ENCODE data around the gene ZBED4. TPM values are rescaled to one million over a fixed set of nuclear protein-coding genes. Genes with fewer than 3 reads are reported as not detected.

The ZBED4 gene
- total RNA-seq, 4 donors from 2014 or later, result 10.0 to 21.6 (median 11.4) TPM

DNA sequence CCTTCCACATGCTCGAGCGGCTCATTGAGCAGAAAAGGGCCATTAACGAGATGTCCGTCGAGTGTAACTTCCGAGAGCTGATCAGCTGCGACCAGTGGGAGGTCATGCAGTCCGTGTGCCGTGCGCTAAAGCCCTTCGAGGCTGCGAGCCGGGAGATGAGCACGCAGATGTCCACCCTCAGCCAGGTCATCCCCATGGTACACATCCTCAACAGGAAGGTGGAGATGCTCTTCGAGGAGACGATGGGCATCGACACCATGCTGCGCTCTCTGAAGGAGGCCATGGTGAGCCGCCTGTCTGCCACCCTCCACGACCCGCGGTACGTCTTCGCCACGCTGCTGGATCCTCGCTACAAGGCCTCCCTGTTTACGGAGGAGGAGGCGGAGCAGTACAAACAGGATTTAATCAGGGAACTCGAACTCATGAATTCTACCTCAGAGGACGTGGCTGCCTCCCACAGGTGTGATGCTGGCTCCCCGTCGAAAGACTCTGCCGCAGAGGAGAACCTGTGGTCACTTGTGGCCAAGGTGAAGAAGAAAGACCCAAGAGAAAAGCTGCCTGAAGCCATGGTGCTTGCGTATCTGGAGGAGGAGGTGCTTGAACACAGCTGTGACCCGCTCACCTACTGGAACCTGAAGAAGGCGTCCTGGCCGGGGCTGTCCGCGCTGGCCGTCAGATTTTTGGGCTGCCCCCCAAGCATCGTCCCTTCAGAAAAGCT lies 32.9 kb downstream of the ZBED4 start:
- TF ChIP-seq, protein P1, sequence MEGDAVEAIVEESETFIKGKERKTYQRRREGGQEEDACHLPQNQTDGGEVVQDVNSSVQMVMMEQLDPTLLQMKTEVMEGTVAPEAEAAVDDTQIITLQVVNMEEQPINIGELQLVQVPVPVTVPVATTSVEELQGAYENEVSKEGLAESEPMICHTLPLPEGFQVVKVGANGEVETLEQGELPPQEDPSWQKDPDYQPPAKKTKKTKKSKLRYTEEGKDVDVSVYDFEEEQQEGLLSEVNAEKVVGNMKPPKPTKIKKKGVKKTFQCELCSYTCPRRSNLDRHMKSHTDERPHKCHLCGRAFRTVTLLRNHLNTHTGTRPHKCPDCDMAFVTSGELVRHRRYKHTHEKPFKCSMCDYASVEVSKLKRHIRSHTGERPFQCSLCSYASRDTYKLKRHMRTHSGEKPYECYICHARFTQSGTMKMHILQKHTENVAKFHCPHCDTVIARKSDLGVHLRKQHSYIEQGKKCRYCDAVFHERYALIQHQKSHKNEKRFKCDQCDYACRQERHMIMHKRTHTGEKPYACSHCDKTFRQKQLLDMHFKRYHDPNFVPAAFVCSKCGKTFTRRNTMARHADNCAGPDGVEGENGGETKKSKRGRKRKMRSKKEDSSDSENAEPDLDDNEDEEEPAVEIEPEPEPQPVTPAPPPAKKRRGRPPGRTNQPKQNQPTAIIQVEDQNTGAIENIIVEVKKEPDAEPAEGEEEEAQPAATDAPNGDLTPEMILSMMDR (IDR thresholded peaks at IDR 0.05), result no peak
- no peak for ATAC-seq (ENCODE audit: low FRiP score)
- no peak for DNase-seq (ENCODE audit: low spot score)

DNA sequence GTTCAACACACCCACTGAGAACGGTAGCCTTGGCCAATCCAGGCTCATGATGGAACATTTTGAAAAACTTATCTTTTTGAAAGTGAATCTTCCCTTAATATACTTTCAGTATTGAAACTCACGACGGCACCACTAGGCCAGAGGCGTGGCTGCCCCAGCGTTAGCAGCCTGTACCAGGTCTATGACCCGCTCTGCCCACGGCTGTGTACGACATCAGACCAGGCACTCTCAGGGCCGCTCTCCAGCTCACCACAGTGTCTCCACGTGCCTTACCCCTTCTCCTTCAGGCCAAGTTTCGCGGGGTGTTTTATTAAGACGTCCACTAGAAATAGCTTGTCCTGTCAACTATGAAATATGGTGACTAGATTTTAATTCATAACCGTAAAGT lies 33.4 kb downstream of the ZBED4 start:
- no peak for DNase-seq (ENCODE audit: low spot score)
- TF ChIP-seq, protein P1 (IDR thresholded peaks at IDR 0.05), result no peak
- no peak for ATAC-seq (ENCODE audit: low FRiP score)

DNA sequence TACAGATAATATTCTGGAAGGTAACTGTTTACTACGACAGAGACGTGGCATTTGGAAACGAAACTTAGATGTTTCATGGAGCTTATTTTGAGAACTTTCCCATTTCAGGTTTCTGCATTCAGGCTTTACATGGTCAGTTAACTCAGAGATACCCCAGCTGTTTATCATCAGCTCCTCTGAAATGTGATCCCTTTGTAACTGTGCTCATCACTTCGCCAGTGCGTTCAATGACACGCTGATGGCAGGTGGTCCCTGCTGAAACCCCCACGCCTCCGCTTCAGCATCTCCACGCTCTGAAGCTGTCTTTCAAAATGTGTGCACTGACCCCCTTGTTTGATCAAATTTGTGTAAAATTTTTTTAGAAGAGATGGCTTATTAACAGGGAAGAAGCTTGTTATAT lies 34.1 kb downstream of the ZBED4 start:
- TF ChIP-seq, protein P1 (IDR thresholded peaks at IDR 0.05), result no peak
- no peak for DNase-seq (ENCODE audit: low spot score)
- no peak for ATAC-seq (ENCODE audit: low FRiP score)

DNA sequence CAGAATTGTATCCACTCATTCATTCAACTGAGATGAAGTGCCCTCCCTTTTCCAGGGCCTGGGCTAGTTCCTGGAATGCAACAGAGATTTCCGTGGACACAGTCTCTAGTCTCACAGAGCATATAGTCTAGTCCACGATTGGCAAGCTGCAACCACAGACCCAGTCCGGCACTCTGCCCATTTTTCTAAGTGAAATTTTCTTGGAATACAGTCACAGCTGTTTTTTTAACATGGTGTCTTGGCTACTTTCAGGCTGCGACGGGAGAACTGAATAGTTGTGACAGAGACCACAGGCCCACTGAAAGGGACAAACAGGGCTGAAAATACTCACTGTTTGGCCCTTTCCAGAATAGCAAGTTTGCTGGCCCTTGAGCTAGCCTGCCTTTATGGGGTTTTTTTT lies 35.4 kb downstream of the ZBED4 start:
- TF ChIP-seq, protein P1 (IDR thresholded peaks at IDR 0.05), result no peak
- ATAC-seq (ENCODE audit: low FRiP score) (no peak), DNase-seq (ENCODE audit: low spot score) (no peak)

DNA sequence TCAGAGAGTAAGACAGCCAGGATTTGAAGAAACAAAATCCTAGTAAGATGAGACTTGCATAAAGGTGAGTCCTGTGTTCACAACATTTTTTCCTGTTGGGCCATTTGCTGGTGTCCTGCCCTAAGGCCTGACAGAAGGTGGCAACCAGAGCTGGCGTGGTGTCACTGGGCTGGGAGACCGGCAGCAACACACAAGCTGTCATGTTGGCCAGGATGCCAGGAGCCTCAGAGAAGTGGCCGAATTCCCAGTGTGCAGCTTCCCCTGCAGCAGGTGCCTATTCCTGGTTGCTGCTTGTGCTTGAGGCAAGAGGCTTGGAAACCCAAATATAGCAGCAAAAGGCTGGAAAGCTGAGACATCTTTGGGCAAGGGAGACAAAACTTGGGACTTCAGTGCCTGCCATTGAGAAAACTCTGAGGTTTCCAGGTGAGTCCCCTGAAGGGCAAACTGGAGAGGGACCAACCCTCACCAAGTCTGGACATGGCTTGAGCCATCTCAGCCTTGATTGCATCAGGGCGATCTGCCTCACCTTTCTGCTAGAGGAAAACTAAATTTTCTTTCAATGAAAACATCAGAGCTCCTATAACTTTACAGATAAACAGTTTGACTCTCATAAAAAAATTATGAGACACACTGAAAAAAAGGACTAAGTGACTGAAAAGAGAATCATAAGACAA lies 38.7 kb downstream of the ZBED4 start:
- DNase-seq (ENCODE audit: low spot score) (no peak), ATAC-seq (ENCODE audit: low FRiP score) (no peak)
- TF ChIP-seq, protein P1 (IDR thresholded peaks at IDR 0.05), result no peak

DNA sequence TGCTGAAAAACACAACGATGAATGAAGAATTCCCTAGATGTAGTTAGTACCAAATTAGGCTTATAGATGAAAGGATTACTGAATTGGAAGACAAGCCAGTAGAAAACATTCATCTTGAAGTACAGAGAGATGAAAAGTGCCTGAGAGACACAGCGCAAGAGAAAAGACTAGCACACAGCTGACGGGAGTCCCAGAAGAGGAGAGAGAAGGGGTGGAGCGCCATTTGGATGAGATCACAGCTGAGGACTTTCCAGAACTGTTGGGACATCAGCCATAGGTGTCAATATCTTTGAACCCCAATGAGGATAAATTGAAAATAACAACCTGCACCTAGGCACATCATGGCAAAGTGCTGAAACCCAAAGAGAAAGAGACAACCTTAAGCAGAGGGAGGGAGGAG lies 39.4 kb downstream of the ZBED4 start:
- ATAC-seq (ENCODE audit: low FRiP score) (no peak), DNase-seq (ENCODE audit: low spot score) (no peak)
- TF ChIP-seq, protein P1 (IDR thresholded peaks at IDR 0.05), result no peak
